Naive thymus-derived CD4-positive, alpha-beta T cell (primary cell): Measurements from ENCODE around the gene GYPA. TPM values are rescaled to one million over a fixed set of nuclear protein-coding genes. Genes with fewer than 3 reads are reported as not detected.
"Not testable (repeated sequence)": the region's sequence is repeated elsewhere in the genome, so short reads cannot be mapped to it uniquely, and the experiment has no call there.

Experiments
- ATAC-seq: fragments of 150-1000 bp; cut with Tn5 transposase; 2 replicates; pipeline ENCODE4 v1.10.0; 2021; ENCODE audit warnings: mild to moderate bottlenecking, moderate library complexity
- CTCF ChIA-PET: fragments of 350-600 bp; sonication (Branson Sonifier 250); formaldehyde crosslinking; loops from one replicate; lab custom pipeline; 2021; ENCODE audit warnings: antibody characterized with exemption; lab: Charles Lee
- POLR2A ChIA-PET: fragments of 350-600 bp; sonication (Branson Sonifier 250); formaldehyde crosslinking; loops from one replicate; lab custom pipeline; 2021; ENCODE audit warnings: antibody characterized with exemption, inconsistent platforms; lab: Charles Lee
- DNase-seq, 9 donors: peaks; one replicate each; pipeline versions ENCODE4 v3.0.0 to v3.0.0-alpha.2; 2020 to 2022; ENCODE audit warnings: mixed read lengths in 1 of 9
- H3K27ac ChIP-seq: one replicate; pipeline ENCODE4 v1.7.0; 2013; ENCODE audit warnings: mild to moderate bottlenecking, low read depth, low read length, moderate library complexity
- H3K27me3 ChIP-seq, 2 donors: one replicate each; pipeline ENCODE4 v1.7.0; 2013; ENCODE audit warnings: low read length in 2 of 2, mild to moderate bottlenecking in 2 of 2, moderate library complexity in 2 of 2; ENCODE audit not compliant: control insufficient read depth in 2 of 2, insufficient read depth in 2 of 2
- H3K36me3 ChIP-seq, 3 experiments: 1 replicate in 2 of 3; 2 replicates in 1 of 3; pipeline ENCODE4 v1.7.0; 2013; ENCODE audit warnings: low read length in 3 of 3, mild to moderate bottlenecking in 3 of 3, moderate library complexity in 1 of 3; ENCODE audit not compliant: insufficient read depth in 3 of 3, control insufficient read depth in 2 of 3
- H3K4me1 ChIP-seq, 2 donors: one replicate each; pipeline ENCODE4 v1.7.0; 2013; ENCODE audit warnings: low read length in 2 of 2, mild to moderate bottlenecking in 2 of 2, moderate library complexity in 1 of 2; ENCODE audit not compliant: control insufficient read depth in 2 of 2, insufficient read depth in 2 of 2
- H3K4me3 ChIP-seq: 2 replicates; pipeline ENCODE4 v1.7.0; 2013; ENCODE audit warnings: mild to moderate bottlenecking, low read length
- H3K9me3 ChIP-seq, 3 experiments: 1 replicate in 2 of 3; 2 replicates in 1 of 3; pipeline ENCODE4 v1.7.0; 2013; ENCODE audit warnings: low read length in 3 of 3; ENCODE audit not compliant: control insufficient read depth in 2 of 3
- H3K27ac Mint-ChIP-seq, 9 donors: one replicate each; pipeline ENCODE4 v1.8.0; 2020 to 2022; ENCODE audit warnings: mixed read lengths in 9 of 9, mild to moderate bottlenecking in 8 of 9, moderate library complexity in 5 of 9, inconsistent platforms in 2 of 9
- H3K27me3 Mint-ChIP-seq, 5 donors: one replicate each; pipeline ENCODE4 v1.8.0; 2021 to 2022; ENCODE audit warnings: mixed read lengths in 5 of 5, mild to moderate bottlenecking in 1 of 5
- H3K36me3 Mint-ChIP-seq, 5 donors: one replicate each; pipeline ENCODE4 v1.8.0; 2020 to 2022; ENCODE audit warnings: mixed read lengths in 5 of 5, mild to moderate bottlenecking in 3 of 5, inconsistent platforms in 1 of 5
- H3K4me1 Mint-ChIP-seq, 7 donors: one replicate each; pipeline ENCODE4 v1.8.0; 2020 to 2022; ENCODE audit warnings: mixed read lengths in 7 of 7, mild to moderate bottlenecking in 3 of 7, inconsistent platforms in 1 of 7
- H3K4me3 Mint-ChIP-seq, 10 donors: one replicate each; pipeline ENCODE4 v1.8.0; 2020 to 2022; ENCODE audit warnings: mild to moderate bottlenecking in 10 of 10, mixed read lengths in 10 of 10, moderate library complexity in 6 of 10, inconsistent platforms in 2 of 10
- H3K9me3 Mint-ChIP-seq, 11 donors: one replicate each; pipeline ENCODE4 v1.8.0; 2020 to 2022; ENCODE audit warnings: mixed read lengths in 11 of 11, mild to moderate bottlenecking in 4 of 11, inconsistent platforms in 1 of 11, moderate library complexity in 1 of 11
- intact Hi-C, 2 donors: fragments of 100-400 bp; cut with micrococcal nuclease; formaldehyde crosslinking; loops; one replicate each; pipeline ENCODE4 v1.15.1; 2023
- polyA plus RNA-seq, 2 donors: library from polyadenylated mRNA; unstranded; fragments of 300-500 nt; fragmentation: Illumina TruSeq; gene quantifications; one replicate each; pipeline ENCODE4 v1.2.3, GENCODE V29; 2021
- total RNA-seq, 6 experiments: library from RNA in 5 of 6; stranded (reverse) in 5 of 6; gene quantifications; 1 replicate in 5 of 6; 2 replicates in 1 of 6; pipeline ENCODE4 v1.2.3 and lab custom pipeline; 2021 to 2026

Gene GYPA
- total and polyA plus RNA-seq, 7 experiments from 2014 or later = not detected

DNA sequence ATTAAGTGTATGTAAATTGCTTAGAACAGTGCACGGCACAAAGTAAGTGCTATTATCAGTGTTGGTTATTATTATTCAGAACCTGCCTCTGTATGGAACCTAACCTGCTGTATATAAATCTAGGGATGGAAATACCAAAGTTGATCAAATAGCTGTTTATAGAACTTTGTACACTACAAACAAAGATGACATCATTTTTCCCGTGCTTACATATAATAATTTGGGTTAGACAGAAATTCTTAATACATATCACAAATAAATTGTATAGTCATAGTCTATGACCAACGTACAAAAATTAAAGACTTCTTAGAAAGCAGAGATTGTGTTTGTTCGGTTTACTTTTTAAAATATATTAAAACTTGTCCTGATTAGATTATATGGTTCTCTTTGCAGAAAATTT lies 4.3 kb downstream of the GYPA start:
- H3K4me3 ChIP-seq, POLR2A ChIA-PET, H3K4me1 Mint-ChIP-seq, H3K27me3 ChIP-seq, intact Hi-C loops, H3K36me3 Mint-ChIP-seq, H3K4me1 ChIP-seq, CTCF ChIA-PET, H3K9me3 Mint-ChIP-seq, ATAC-seq, DNase-seq, H3K9me3 ChIP-seq, H3K27ac ChIP-seq, H3K27ac Mint-ChIP-seq, H3K36me3 ChIP-seq, H3K4me3 Mint-ChIP-seq: not testable (repeated sequence)
- H3K27me3 Mint-ChIP-seq = peaks cover 0 to 26% (median 5%) of the 10 kb centered on the region in 5 donors

DNA sequence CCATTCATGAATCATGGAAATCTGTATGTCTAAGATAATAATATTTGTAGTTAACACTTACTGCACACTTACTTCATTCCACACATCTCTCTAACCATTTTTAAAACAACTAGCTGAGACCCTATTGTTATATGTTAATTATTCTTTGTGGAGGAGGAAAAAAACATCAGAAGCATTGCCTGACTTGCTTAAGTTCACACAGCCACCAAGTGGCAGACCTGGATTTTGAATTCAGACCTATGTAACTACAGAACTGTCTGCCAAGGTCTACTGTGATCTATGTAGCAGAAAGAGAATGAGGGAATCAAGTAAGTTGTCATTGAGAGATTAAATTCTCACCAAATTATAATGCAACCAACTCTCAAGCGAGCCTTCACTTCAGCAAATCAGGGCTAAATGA lies 10.4 kb downstream of the GYPA start:
- H3K36me3 Mint-ChIP-seq, H3K27ac Mint-ChIP-seq, H3K4me1 ChIP-seq, DNase-seq, H3K9me3 Mint-ChIP-seq, intact Hi-C loops, CTCF ChIA-PET, H3K27me3 ChIP-seq, H3K4me3 Mint-ChIP-seq, H3K27ac ChIP-seq, ATAC-seq, POLR2A ChIA-PET, H3K36me3 ChIP-seq, H3K4me3 ChIP-seq, H3K9me3 ChIP-seq, H3K4me1 Mint-ChIP-seq: not testable (repeated sequence)
- H3K27me3 Mint-ChIP-seq = peaks cover 0 to 12% (median 3%) of the 10 kb centered on the region in 5 donors

- H3K4me3 ChIP-seq, DNase-seq, H3K4me3 Mint-ChIP-seq, H3K27ac Mint-ChIP-seq, H3K4me1 Mint-ChIP-seq, H3K27ac ChIP-seq, POLR2A ChIA-PET, H3K9me3 ChIP-seq, ATAC-seq, H3K36me3 Mint-ChIP-seq, H3K9me3 Mint-ChIP-seq, H3K27me3 ChIP-seq, intact Hi-C loops, CTCF ChIA-PET, H3K4me1 ChIP-seq, H3K36me3 ChIP-seq: not testable (repeated sequence)
- peaks cover 0 to 12% (median 2%) of the 10 kb centered on the region in 5 donors for H3K27me3 Mint-ChIP-seq
These were observed 11.1 kb downstream of the GYPA start for GRCh38 chr4:144129336-144129875.

DNA sequence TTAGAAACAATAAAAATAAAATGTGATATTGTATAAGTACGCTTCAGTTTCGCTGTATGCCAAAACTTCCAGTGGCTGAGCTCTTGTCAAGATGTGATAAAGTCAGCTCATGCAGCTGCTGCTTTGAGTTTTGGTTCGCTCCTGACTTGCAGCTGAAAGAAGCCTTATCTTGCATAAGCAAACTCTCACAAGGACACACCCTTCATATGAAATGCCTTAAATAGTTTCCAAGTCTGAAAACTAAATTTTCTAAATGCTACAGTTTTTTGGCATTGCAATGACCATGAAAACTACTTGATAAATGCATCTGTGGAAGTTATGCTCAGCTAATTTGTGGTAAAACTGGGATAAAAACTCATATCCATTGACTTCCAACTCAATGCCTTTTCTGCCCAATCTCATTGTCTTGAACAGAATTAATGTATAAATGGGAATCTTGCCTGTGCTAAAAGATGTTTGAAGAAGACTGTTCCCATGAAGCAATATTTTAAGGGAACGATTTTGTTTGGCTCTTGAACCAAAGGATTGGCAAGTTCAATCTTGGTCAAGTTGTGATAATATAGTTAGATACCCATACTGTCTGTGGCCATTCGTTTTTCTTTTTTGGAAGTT lies 11.7 kb downstream of the GYPA start:
- H3K4me1 ChIP-seq, H3K27me3 ChIP-seq, CTCF ChIA-PET, H3K27ac ChIP-seq, H3K36me3 ChIP-seq, H3K4me3 Mint-ChIP-seq, H3K36me3 Mint-ChIP-seq, intact Hi-C loops, ATAC-seq, H3K4me3 ChIP-seq, H3K9me3 Mint-ChIP-seq, DNase-seq, H3K4me1 Mint-ChIP-seq, H3K27ac Mint-ChIP-seq, H3K9me3 ChIP-seq, POLR2A ChIA-PET: not testable (repeated sequence)
- peaks cover 0 to 12% (median 2%) of the 10 kb centered on the region in 5 donors for H3K27me3 Mint-ChIP-seq

GRCh38 chr4:144125109-144125508 lies 15.4 kb downstream of the GYPA start:
- H3K9me3 Mint-ChIP-seq, H3K36me3 ChIP-seq, DNase-seq, H3K27ac ChIP-seq, H3K27ac Mint-ChIP-seq, H3K9me3 ChIP-seq, H3K4me1 ChIP-seq, CTCF ChIA-PET, H3K4me1 Mint-ChIP-seq, H3K4me3 Mint-ChIP-seq, H3K27me3 ChIP-seq, POLR2A ChIA-PET, intact Hi-C loops, H3K36me3 Mint-ChIP-seq, H3K4me3 ChIP-seq, H3K27me3 Mint-ChIP-seq, ATAC-seq: not testable (repeated sequence)

GRCh38 chr4:144123982-144124635 lies 16.4 kb downstream of the GYPA start:
- H3K4me3 ChIP-seq, H3K9me3 ChIP-seq, H3K27ac ChIP-seq, H3K36me3 Mint-ChIP-seq, CTCF ChIA-PET, POLR2A ChIA-PET, H3K36me3 ChIP-seq, ATAC-seq, H3K4me1 ChIP-seq, H3K9me3 Mint-ChIP-seq, H3K4me1 Mint-ChIP-seq, H3K27me3 Mint-ChIP-seq, DNase-seq, H3K27me3 ChIP-seq, H3K4me3 Mint-ChIP-seq, H3K27ac Mint-ChIP-seq: not testable (repeated sequence)
- intact Hi-C loops = loop anchor here in 1 of 2 donors (5.0 kb wide), 1 partner anchor 567 kb away; no protein-coding TSS in a partner anchor

DNA sequence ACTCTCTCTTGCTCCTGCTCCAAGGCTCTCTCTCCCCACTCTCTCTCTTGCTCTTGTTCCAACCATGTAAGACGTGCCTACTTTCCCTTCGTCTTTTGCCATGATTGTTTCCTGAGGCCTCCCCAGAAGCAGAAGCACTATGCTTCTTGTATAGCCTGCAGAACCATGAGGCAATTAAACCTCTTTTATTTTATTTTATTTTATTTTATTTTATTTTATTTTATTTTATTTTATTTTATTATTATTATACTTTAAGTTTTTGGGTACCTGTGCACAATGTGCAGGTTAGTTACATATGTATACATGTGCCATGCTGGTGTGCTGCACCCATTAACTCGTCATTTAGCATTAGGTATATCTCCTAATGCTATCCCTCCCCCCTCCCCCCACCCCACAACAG lies 17.2 kb downstream of the GYPA start:
- H3K9me3 ChIP-seq, CTCF ChIA-PET: not testable (repeated sequence)
- intact Hi-C loops = loop anchor here in 1 of 2 donors (5.0 kb wide), 1 partner anchor 566 kb away; no protein-coding TSS in a partner anchor

More for the DNA sequence above, 17.2 kb downstream of the GYPA start:
- H3K4me1 ChIP-seq, H3K4me1 Mint-ChIP-seq, H3K27me3 Mint-ChIP-seq, H3K27ac Mint-ChIP-seq, DNase-seq, POLR2A ChIA-PET, H3K27ac ChIP-seq, H3K36me3 Mint-ChIP-seq, H3K27me3 ChIP-seq, H3K36me3 ChIP-seq, H3K4me3 Mint-ChIP-seq, H3K9me3 Mint-ChIP-seq, ATAC-seq, H3K4me3 ChIP-seq: not testable (repeated sequence)
